Epidermal melanocyte (primary cell): ENCODE results near the gene CHD5.
"Not testable (repeated sequence)": the region's sequence is repeated elsewhere in the genome, so short reads cannot be mapped to it uniquely, and the experiment has no call there.

ENCODE experiments used
- DNase-seq: peaks from one replicate; pipeline ENCODE4 v3.0.0; 2011; ENCODE audit warnings: low spot score; ENCODE audit not compliant: insufficient read length

The CHD5 gene

GRCh38 chr1:6180268-6180706 is at the start of gene CHD5:
TSS of gene CHD5 (minus strand) at chr1:6180321. CDS start at chr1:6180023, 298 bp downstream.
- DNase-seq: no peak

GRCh38 chr1:6225651-6226050 is 45.5 kb upstream of the CHD5 start:
- no peak for DNase-seq

GRCh38 chr1:6224718-6225117 is 44.6 kb upstream of the CHD5 start:
- DNase-seq: no peak

GRCh38 chr1:6223617-6224016 is 43.5 kb upstream of the CHD5 start:
- DNase-seq: no peak

- DNase-seq: no peak
Measured at GRCh38 chr1:6222636-6223035, 42.5 kb upstream of the CHD5 start.

GRCh38 chr1:6221210-6221784 is 41.2 kb upstream of the CHD5 start:
- DNase-seq: no peak

GRCh38 chr1:6220236-6220635 is 40.1 kb upstream of the CHD5 start:
- DNase-seq: no peak

GRCh38 chr1:6219641-6220040 is 39.5 kb upstream of the CHD5 start:
- DNase-seq: not testable (repeated sequence)

GRCh38 chr1:6218375-6219164 is 38.4 kb upstream of the CHD5 start:
- DNase-seq: no peak

- no peak for DNase-seq
Measured at GRCh38 chr1:6212193-6212959, 32.3 kb upstream of the CHD5 start.

GRCh38 chr1:6211731-6212130 is 31.6 kb upstream of the CHD5 start:
- no peak for DNase-seq

- no peak for DNase-seq
Measured at GRCh38 chr1:6210591-6211355, 30.7 kb upstream of the CHD5 start.

GRCh38 chr1:6209661-6210580 is 29.8 kb upstream of the CHD5 start:
- no peak for DNase-seq

- peak; percentile 71 for DNase-seq
Measured at GRCh38 chr1:6208723-6209660, 28.9 kb upstream of the CHD5 start.

- no peak for DNase-seq
Measured at GRCh38 chr1:6207921-6208320, 27.8 kb upstream of the CHD5 start.

GRCh38 chr1:6207075-6207885 is 27.2 kb upstream of the CHD5 start:
- DNase-seq: no peak

- no peak for DNase-seq
Measured at GRCh38 chr1:6206520-6206855, 26.4 kb upstream of the CHD5 start.

GRCh38 chr1:6205849-6206519 is 25.9 kb upstream of the CHD5 start, which contains the start of gene RNF207:
TSS of gene RNF207 (plus strand) at chr1:6206119. CDS start at chr1:6206536, 417 bp downstream.
- no peak for DNase-seq
